Mesenchymal stem cell (in vitro differentiated cells and primary cell): Measurements from ENCODE around the gene HOXA7. TPM values are rescaled to one million over a fixed set of nuclear protein-coding genes. Genes with fewer than 3 reads are reported as not detected.

Source experiments
- small RNA-seq: library from polyadenylated mRNA; stranded (forward); fragments of <200 nt; extraction: miRNeasy Mini kit (QIAGEN cat#:217004); gene quantifications from one replicate; pipeline ENCODE3, GENCODE V24; 2013; ENCODE audit warnings: low read depth

The HOXA7 gene

Small RNA genes within 50 kb of the gene (small RNA-seq; reads per million reads assigned to genes)
- gene AC004080.5 (not detected), gene RF02140 (not detected), gene RF02141 (not detected)
